Measurements from ENCODE around the gene TH.

The TH gene

DNA sequence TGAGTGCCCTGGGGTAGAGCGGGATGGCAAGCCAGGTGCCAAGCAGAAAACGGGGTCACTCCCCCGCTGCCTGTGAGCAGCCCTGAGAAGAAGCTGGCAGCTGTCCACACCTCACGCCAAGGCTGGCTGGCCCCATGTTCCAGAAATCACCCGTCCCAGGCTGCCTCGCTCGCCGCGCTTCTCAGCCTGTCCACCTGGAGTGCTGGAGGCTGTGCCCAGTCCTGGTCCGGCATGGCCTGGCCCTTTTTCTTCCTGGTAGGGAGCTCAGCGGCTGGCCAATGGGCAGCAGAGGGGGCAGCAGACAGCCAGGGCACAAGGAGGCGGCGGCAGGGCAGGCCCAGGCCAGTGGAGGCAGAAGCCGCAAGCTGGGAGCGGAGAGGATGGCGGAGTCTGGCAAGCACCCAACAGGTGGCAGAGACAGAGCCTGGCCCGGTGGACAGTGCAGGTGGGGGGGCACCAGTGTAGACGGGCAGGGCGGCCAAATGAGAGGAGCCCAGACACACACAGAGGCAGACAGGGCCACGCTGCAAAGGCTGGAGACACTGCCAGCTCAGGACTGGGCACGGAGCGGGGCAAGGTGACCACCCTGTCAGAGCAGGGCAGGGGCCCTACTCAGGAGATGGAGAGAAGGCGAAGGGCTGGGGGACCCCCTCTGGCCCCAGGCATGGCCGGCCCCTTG, 37.2 kb upstream of the TH start:
- no peak for DNase-seq (ENCODE audit: low read depth in 2 of 2)

DNA sequence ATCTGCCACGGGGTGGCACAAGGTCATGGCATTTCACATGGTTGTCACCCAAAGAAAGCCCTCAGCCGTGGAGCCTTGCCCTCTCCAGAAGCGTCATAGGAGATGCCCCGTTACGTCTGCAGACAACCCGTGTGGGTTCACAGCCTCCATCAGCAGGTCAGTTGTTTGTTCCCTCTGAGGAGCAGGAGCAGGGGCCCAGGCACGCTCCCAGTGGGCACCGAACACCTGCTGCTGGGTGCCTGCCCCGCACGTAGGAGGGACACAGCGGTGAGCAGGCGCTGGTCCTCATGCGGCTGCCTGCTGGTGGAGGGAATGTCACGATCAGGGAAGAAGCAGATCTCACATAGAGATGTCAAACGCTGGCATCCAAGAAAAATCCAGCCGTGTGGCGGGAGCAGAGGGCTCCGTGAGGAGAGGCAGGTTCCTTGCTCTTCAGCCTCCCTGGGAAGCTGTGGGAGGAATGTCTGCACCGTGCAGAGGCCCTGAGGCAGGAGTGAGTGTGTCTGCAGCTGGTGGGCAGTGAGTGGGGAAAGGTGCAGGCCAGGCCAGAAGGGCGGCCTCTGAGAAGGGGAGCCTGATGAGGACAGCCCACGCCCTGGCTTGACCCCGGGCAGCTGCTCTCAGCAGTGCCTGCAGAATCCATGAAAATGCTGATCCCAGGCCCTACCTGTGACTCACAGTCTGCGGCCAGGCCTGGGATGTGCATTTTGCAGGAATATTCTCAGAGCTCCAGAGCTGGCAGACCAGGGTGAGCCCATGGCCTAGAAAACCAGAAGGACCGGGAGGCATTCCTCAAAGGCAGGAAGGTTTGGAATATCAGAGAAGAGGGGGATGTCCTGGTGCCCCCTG, 36.4 kb upstream of the TH start:
- DNase-seq (ENCODE audit: low read depth in 2 of 2) = no peak

DNA sequence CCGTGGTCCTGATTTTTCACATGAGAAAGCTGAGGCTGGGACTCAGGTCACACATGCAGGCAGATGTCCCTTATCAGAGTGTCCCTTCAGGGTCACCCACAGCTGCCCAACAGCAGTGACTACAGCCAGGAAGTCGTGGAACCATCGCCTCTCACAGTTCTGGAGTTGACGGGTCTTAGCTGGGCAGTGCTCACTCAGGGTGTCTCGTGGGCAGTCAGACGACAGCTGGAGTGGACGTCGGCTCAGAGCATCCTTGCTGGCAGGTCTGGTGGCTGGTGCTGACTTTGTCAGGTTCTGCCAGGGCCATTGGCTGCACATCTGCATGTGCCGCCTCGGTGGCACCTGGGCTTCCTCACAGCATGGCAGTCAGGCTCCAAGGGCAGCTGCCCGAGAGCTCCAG, 35.6 kb upstream of the TH start:
- DNase-seq (ENCODE audit: low read depth in 2 of 2) = no peak

DNA sequence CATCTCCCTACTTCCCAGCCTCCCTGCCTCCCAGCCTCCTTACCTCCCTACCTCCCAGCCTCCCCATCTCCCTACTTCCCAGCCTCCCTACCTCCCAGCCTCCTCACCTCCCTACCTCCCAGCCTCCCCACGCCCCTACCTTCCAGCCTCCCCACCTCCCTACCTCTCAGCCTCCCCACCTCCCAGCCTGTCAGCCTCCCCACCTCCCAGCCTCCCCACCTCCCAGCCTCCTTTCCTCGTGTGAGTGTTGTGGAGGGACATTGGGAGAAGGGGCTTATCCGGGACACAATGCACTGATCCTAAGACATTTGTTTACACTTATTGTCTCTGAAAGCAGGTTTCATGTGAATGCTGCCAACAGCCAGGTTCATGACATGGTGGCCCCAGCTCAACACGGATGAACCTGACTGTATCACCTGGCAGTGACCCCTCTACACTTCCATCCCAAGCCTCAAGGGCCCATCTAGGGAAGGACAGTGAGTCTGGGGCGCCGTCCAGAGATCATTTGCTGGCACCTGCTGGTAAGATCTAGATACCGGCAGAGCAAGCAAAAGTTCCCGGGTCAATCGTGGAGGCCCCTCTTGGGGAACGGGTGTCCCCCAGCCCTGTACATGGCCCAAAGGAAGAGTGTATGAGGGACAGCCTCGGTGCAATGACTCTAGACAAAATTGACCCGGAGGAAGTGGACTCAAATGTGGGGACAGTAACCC, 34.5 kb upstream of the TH start:
- DNase-seq (ENCODE audit: low read depth in 2 of 2) = no peak

DNA sequence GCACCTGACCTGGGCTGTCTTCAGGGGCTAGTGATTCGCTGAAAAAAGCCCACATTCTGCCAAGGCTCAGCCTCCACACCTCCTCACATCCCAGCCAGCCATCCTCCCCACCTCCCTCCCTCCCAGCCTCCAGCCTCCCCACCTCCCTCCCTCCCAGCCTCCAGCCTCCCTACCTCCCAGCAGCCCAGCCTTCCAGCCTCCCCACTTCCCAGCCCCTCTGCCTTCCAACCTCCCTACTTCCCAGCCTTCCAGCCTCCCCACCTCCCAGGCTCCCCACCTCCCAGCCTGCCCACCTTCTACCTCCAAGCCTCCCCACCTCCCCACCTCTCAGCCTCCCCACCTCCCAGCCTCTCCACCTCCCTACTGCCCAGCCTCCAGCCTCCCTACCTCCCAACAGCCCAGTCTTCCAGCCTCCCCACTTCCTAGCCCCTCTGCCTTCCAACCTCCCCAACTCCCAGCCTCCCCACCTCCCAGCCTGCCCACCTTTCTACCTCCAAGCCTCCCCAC, 33.7 kb upstream of the TH start:
- DNase-seq (ENCODE audit: low read depth in 2 of 2) = no peak

DNA sequence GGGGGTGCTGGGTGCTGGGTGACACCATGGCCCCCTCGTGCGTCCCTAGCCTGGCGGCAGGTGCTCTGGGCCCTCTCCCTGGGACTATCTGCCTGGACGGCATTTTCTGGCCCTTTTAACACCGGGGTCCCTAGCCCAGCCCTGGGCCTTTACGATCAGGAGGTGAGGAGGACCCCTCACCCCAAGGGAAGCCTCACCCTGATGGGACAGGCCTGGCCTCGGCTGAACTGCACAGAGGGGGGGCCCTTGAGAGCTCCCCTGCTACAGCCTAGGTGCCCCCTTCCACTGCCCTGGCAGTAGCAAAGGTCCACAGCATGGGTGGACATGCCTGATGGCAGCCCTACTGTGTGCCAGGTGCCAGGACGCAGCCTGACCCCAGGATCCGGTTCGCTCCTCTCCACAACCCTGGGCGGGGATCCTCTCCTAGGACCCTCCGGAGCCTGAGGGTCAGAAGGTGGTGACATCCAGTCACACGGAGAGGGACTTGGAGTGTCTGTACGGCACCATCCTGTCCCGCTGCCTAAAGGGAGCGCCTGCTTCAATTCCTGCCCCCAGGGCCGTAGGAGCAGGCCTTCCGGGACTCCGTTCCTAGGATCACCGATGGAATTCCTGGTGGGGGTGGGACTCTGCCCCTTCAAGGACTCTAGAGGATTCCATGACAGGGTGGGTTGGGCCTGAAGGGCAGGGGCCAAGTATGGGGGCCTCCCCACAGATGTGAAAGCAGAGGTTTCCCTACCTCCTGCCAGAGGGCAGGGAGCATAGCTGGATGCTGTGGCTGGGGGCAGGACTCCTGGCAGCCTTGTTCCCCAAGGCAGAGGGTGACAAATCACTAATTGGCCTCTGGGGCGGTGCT, 33.0 kb upstream of the TH start:
- no peak for DNase-seq (ENCODE audit: low read depth in 2 of 2)

DNA sequence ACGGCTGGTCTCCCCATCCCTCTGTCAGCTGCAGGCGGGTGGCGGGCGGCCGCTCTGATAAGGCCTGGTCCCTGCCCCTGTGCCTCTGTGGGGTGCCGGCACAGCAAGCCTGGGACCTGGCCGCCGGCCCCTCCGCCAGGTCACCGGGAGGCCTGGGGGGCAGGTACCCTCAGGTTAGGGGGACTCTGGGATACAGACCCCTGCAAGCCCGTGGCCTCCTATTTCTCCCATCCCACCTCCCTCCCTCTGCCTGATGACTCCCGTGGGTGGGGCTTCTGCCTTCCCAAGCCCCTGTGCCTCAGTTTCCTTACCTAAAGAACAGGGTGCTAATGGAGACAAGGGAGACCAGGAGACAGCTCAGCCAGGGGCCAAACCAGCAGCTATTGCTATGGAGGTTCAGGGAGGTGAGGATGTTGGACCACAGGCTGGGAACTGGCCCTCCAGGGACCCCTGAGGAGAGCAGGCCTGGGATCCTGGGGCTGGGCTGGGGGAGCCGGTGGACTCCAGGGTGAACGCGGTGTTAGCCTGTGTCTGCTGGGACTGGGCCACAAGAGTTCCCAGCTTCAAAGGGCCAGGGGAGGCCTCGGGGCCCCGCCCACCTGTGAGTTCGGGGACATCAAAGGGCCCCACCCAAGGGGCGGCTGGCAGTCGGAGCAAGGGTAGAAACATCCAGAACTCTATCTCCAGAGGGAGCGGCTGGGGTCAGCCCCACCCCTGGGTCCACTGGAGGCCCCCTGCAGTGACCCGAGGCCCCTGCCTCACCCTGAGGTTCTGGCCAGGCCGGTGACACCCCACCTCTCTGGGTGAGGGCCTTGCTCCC, 32.0 kb upstream of the TH start:
- DNase-seq (ENCODE audit: low read depth in 2 of 2) = no peak

DNA sequence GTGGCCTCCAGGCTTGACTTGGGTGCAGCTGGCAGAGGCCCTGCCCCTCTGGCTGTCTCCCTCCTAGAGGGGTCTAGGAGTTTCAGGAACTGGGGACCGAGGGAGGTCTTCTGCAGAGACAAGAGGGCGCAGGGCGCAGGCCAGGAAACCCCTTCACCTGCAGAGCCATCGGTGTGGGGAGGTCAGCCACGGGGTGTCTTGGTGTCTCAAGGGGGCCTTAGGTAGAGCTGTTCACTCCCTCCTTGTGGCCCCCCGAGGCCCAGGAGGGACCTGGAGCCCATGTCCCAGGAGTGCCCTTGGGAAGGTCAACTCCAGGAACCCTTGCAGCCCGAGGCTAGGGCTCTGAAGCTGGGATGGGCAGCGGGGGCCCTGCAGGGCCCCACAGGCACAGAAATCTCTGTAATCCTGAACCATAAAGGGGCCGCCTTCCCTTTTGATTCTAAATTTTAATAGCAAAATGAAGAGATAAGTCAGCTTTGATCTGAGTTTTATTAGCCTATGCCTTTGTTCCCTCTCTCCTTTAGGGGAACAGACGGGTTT, 31.4 kb upstream of the TH start:
- DNase-seq (ENCODE audit: low read depth in 2 of 2) = no peak

DNA sequence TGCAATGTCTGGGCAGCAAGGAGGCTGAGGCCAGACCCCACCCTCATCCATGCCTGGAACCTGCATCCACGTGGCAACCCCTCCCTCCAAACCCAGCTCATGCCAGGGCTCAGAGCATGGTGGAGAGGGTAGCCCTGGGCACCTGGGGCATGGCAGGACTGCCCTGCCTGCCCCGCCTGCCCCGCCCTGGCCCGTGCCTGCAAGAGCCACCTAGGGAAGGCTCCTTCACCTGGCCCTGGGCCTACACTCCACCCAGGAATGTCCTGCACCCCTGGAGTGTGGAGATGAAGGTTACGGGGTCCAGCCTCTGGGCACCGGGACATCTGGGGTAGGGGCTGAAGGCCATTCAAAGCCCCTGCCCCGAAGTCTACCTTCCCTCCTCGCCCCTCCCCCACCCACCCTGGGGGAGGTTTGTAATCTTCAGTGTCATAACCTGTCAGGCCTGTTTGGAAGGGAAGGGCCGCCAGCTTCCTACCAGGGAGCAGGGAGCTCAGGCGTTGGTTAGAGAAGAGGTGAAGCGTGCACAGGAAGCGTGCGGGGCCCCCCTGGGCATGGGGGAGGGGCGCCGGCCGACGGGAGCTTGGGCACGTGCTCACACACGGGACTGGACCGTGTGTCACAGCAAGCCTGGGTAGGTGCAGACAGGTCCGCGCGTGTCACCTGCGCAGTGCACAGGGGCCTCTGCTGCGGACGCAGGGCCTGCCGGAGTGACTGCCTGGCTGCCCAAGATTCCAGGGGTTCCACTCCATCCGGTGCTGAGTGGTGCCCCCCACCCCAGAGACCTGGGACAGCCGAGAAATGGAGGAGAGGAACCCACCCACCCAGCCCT, 30.7 kb upstream of the TH start:
- DNase-seq (ENCODE audit: low read depth in 2 of 2) = no peak

DNA sequence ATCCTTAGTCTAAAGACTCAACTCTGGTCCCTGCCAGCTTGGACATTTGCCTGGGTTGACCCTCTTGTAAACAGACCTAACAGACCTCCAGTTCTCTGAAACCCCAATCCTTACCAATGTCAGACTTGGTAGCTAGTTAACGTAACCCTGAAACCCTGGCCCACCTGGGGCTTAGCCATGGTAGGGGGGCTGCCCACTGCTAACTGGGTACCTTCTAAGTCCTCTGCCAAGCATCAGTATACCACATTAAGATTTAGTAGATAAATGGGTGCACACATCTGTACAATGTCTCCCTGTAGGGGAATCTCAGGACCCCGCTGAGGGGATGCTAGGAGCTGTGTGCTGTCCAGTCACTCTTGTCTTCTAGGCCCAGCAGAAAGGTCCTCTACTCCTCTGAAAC, 29.9 kb upstream of the TH start:
- DNase-seq (ENCODE audit: low read depth in 2 of 2) = no peak

DNA sequence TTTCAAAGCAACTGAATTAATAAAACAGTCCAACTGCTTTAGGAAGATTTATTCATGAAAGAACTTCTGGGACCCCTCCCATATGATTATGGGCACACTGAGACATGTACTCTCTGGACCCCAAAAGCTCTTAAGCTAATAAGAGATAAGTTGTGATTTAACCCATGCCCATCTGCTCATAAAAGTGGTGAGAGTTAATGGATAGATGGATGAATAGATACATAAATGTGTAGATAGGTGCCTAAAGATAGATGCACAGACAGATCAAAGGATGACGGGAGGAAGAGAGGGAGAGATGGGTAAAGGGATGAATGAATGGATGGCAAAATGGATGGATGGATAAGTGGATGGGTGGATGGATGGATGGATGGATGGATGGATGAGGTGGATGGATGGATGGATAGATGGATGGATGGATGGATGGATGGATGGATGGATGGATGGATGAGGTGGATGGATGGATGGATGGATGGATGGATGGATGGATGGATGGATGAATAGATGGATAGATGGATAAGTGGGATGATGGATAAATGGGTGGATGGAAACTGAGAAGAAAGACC, 29.4 kb upstream of the TH start:
- no peak for DNase-seq (ENCODE audit: low read depth in 2 of 2)

DNA sequence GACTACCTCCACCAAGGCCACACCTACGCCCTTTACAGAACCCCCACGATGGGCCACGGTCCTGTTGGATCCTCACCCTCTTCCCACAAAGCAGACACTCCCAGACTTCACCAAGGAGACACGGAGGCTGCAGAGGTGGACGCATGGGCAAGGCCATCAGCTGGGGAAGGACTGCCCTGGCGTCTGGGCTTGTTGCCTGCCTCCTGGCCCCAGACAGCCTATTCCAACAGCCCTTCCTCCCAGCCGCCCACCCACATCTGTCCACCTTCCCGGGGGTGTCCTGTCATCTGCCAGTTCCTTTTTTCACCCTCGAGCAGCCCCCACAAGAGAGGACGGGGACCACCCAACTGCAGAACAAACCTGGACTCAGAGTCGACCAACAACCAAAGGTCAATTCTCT, 28.9 kb upstream of the TH start:
- no peak for DNase-seq (ENCODE audit: low read depth in 2 of 2)

DNA sequence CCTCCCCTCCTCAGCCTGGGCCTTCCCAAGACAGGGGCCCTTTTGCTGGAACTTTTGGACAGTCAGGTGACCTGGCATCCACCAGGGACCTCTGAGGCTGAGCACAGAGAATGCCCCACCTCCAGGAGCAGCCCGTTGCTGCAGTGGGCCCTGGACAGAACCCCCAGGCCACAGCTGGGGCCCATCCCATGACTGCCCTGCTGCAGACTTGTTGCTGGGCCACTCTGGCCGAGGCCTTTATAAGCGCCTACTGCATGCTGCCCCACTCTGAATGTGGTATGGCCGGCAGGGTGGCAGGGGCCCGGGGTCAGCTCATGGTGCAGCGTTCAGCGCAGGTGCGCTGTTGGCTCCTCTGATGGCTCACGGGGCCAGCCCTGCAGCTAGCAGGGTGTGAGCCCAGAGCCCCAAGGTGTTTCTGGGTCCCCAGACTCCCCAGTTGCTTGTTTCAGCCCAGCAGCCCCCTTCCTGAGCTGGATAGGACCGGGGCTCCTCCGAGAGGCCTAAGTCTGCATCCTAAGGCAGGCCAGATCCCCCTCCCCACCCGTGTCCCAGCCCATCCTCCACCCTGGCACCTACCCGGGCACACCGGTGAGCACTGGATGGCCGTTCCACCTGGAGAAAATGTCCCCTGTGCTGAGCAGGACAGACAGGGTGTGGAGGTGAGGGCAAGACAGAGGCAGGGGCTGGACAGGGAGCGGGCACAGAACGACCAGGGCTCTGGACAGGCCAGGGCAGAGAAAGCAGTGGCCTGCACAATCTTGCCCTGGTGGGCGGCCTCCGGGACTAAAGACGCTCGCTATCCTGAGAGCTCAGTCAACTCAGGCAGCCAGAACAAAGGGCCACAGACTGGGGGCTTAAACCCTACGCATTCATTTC, 28.1 kb upstream of the TH start:
- DNase-seq (ENCODE audit: low read depth in 2 of 2) = no peak

DNA sequence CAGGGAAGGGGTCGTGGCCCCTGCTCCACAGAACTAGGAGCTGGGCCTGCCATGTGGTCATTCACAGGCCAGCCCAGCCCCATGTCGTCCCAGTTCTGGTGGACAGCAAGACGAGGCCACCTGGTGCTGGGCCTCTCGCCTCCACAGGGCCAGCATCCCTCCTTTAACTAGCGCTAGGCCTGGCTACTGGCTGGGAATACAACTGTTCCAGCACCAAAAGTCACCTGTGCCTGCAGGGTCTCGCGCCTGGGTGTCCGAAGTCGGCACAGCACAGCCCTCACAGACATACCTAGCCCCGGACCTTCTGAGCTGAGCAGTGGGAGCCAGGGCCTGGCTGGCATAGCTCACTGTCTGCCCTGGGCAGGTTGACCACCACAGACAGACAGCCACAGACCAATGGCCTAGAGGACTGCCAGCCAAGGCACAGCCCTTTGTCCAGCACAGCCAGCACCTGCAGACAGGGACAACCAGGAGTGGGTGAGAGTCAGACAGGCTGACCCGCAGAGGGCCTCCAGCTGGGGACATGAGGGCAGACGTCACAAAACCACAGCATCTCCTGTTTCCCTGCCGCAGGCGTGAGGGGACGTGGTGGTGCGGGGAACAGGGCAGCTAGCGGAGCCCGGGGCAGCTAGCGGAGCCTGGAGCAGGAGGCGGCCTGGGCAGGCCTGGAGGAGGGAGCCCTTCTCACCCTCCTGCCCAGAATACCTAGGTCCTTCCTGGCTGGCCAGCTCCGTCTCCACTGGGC, 27.2 kb upstream of the TH start:
- DNase-seq (ENCODE audit: low read depth in 2 of 2) = no peak

DNA sequence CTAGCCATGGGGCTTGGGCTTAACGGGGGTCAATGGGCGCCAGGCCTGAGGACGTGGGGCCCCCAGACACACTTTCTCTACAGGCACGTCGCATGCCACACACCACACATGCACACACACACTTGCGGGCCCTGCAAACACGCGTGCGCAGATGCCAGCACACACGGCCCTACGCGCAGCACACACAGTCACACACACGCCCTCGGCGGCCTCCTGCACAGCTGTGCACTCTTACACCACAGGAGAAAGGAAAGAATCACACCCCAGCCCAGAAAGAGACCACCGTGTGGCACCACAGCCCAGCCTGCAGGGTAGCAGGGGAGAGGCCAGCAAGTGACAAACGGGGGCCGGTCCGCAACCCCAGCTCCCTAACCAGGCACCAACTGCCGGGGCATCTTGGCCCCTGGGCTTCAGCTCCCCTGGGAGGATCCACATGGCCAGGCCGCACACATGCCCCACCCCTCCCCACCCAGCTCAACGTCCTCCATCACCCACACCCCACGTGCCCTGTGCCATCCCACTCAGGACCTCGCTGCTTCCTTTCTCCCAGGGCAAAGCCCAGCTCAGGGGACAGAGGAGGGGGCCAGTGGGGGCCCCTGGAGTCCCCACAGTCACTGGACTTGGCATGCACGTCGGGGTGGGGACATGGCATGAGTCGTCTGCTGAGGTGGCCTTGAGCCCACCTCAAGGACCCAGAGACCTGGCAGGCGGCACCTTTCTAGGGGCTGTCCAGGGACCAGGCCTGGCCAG, 26.3 kb upstream of the TH start:
- DNase-seq (ENCODE audit: low read depth in 2 of 2) = no peak

DNA sequence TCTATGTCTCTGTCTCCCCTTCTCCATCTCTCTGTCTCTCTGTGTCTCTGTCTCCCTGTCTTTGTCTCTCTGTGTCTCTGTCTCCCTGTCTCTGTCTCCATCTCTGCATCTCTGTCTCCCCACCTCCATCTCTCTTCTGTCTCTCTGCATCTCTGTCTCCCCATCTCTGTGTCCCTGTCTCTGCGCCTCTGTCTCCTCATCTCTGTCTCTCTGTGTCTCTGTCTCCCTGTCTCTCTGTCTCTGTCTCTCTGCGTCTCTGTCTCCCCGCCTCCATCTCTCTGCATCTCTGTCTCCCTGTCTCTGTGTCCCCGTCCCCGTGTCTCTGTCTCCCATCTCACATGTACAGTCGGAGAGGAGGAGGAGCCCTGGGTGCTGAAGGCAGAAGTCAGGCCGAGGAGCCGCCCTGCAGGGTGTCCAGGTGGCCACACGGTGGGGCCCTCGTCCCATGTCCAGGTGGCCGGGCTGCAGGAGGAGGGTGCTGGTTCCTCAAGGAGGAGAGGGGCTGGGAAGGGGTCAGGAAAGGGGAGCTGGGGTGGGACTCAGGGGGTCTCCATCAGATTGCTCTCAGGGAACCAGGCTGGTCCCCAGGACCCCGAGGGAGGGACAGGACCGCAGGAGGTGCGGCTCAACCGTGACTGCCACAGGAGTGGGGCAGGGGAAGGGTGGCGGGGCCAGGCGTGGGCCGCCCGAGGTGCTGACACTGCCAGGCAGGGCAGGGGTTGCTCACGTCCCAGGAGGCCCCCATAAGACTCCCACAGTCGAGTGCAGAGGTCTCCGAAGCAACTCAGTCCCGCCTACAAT, 25.6 kb upstream of the TH start:
- peak; percentile 13 to 15 for DNase-seq (ENCODE audit: low read depth in 2 of 2)

Data from fibroblast of skin of left quadriceps (primary cell).